H7 (cell line): ENCODE data around the gene SECTM1. TPM values are rescaled to one million over a fixed set of nuclear protein-coding genes. Genes with fewer than 3 reads are reported as not detected.

ENCODE experiments used
- DNase-seq: peaks from one replicate; pipeline ENCODE4 v3.0.0; 2012
- H3K27me3 ChIP-seq: 2 replicates; pipeline ENCODE4 v1.6.0; 2011; ENCODE audit warnings: mild to moderate bottlenecking, low read length; ENCODE audit not compliant: control insufficient read depth, insufficient read depth
- H3K36me3 ChIP-seq: replicated peaks from 2 replicates; pipeline ENCODE4 v1.5.1; 2011; ENCODE audit warnings: low read length; ENCODE audit not compliant: control insufficient read depth, insufficient read depth
- H3K4me3 ChIP-seq: 2 replicates; pipeline ENCODE4 v1.5.1; 2011; ENCODE audit warnings: low read depth, mild to moderate bottlenecking, control low read depth, low read length, moderate library complexity; ENCODE audit not compliant: insufficient read depth
- total RNA-seq: library from RNA; depleted of rRNA; stranded (reverse); fragments of >200 nt; shearing (Covaris generic); gene quantifications from 2 replicates; pipeline ENCODE4 v1.2.3, GENCODE V29; 2014

The SECTM1 gene
- total RNA-seq, 1 experiment from 2014 or later, result 0.94 TPM

GRCh38 chr17:82283208-82283749 is 50.3 kb downstream of the SECTM1 start:
- Histone ChIP-seq H3K36me3 (no peaks in the 10 kb centered on the region), H3K4me3 (no peak overlapping the region), H3K27me3 (no peaks in the 10 kb centered on the region)
- no peak for DNase-seq

- DNase-seq, result no peak
- Histone ChIP-seq H3K36me3 (no peaks in the 10 kb centered on the region), H3K4me3 (no peak overlapping the region), H3K27me3 (no peaks in the 10 kb centered on the region)
These were observed 51.0 kb downstream of the SECTM1 start for GRCh38 chr17:82282239-82283207.

- H3K36me3 ChIP-seq, result no peaks in the 10 kb centered on the region
- no peak overlapping the region for H3K4me3 ChIP-seq
- H3K27me3 ChIP-seq, result no peaks in the 10 kb centered on the region
- DNase-seq, result no peak
These were observed 51.9 kb downstream of the SECTM1 start for GRCh38 chr17:82281502-82282238.

DNA sequence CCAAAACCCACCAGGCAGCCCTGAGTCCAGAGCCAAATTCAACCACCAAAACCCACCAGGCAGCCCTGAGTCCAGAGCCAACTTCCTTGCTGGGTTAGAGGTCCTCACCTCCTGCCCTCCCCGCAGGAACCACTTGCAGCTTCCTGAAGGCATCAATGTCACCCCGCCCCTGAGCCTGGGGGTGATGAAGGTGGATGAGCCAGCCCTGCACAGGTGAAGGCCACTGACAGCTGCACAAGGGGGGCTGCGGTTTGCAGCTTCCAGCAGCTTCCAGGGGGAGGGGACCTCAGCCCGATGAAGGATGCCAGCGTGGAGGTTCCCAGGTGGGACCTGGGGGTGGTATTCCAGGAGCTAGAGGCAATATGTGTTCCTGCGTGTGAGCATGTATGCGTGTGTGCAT is 52.5 kb downstream of the SECTM1 start:
- DNase-seq, result peak; percentile 58
- Histone ChIP-seq H3K4me3 (no peak overlapping the region), H3K36me3 (no peaks in the 10 kb centered on the region), H3K27me3 (no peaks in the 10 kb centered on the region)

DNA sequence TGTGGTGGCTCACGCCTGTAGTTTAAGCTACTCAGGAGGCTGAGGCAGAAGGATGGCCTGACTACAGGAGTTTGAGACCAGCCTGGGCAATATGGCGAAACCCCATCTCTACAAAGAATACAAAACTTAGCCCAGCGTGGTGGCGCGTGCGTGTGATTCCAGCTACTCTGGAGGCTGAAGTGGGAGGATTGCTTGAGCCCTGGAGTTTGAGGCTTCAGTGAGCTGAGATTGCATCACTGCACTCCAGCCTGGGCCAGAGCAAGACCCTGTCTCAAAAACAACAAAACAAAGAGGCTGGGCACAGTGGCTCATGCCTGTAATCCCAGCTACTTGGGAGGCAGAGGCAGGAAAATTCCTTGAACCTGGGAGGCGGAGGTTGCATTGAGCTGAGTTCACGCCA is 53.0 kb downstream of the SECTM1 start:
- no peaks in the 10 kb centered on the region for H3K27me3 ChIP-seq
- no peaks in the 10 kb centered on the region for H3K36me3 ChIP-seq
- DNase-seq, result no peak
- no peak overlapping the region for H3K4me3 ChIP-seq

GRCh38 chr17:82278786-82279391 is 54.7 kb downstream of the SECTM1 start:
- no peaks in the 10 kb centered on the region for H3K36me3 ChIP-seq
- no peaks in the 10 kb centered on the region for H3K27me3 ChIP-seq
- no peak overlapping the region for H3K4me3 ChIP-seq
- peak; percentile 50 for DNase-seq

DNA sequence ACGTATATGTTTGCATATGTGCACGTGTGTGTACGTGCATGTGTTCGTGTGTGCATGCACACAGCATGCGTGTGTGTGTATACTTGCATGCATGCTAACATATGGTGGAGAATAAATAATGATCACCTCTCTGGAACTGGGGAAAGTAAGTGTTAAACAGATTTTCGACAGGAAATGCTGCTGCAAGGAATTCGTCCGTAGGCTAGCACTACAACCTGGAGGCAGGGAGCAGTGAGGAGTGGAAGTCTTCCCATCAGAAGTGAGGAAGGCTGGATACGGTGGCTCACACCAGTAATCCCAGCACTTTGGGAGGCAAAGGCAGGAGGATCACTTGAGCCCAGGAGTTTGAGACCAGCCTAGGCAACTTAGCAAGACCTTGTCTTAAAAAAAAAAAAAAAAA is 55.3 kb downstream of the SECTM1 start:
- no peak for DNase-seq
- no peak overlapping the region for H3K4me3 ChIP-seq
- no peaks in the 10 kb centered on the region for H3K36me3 ChIP-seq
- no peaks in the 10 kb centered on the region for H3K27me3 ChIP-seq

DNA sequence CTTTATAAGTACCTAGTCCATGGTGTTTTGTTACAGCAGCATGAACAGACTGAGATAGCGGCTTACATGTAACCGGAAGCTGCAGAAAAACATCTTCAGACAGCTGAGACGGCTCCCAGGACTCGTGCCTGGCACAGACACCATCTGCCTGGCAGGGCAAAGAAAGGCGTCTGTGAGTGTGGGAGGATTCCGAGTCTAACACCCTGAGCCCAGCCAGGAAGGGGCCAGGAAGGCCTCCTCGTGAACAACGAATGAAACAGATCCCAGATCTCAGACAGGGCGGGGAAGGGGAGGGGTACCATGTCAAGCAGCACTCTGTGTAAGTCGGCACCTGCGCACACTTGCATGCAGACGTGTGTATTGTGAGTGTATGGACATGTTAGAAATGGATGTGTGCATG is 55.7 kb downstream of the SECTM1 start:
- no peak overlapping the region for H3K4me3 ChIP-seq
- no peak for DNase-seq

GRCh38 chr17:82276938-82277337 is 56.6 kb downstream of the SECTM1 start:
- DNase-seq, result no peak
- H3K4me3 ChIP-seq, result no peak overlapping the region
- H3K36me3 ChIP-seq, result no peaks in the 10 kb centered on the region
- H3K27me3 ChIP-seq, result no peaks in the 10 kb centered on the region

More for the DNA sequence above, 55.7 kb downstream of the SECTM1 start:
- Histone ChIP-seq H3K36me3 (no peaks in the 10 kb centered on the region), H3K27me3 (no peaks in the 10 kb centered on the region)

DNA sequence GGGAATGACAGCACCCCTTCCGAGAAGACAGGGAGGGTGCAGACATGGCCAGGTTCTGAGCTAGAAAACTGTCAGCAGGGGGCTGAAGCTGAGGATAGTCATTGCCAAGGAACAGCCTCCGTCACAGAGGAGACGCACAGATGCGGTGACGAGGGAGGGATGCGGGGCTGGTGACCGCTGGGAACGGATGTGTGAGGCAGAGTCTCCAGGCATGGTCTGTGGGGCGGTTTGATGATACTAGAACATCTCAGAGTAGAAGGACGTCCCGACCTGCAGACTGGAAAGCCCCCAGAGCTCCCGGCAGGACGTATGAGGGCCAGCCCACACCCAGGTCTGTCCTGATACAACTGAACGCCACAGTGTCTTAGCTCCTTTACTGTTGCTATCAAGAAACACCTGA is 58.2 kb downstream of the SECTM1 start:
- Histone ChIP-seq H3K27me3 (no peaks in the 10 kb centered on the region), H3K4me3 (no peak overlapping the region), H3K36me3 (peaks cover 9% of the 10 kb centered on the region)
- DNase-seq, result no peak

DNA sequence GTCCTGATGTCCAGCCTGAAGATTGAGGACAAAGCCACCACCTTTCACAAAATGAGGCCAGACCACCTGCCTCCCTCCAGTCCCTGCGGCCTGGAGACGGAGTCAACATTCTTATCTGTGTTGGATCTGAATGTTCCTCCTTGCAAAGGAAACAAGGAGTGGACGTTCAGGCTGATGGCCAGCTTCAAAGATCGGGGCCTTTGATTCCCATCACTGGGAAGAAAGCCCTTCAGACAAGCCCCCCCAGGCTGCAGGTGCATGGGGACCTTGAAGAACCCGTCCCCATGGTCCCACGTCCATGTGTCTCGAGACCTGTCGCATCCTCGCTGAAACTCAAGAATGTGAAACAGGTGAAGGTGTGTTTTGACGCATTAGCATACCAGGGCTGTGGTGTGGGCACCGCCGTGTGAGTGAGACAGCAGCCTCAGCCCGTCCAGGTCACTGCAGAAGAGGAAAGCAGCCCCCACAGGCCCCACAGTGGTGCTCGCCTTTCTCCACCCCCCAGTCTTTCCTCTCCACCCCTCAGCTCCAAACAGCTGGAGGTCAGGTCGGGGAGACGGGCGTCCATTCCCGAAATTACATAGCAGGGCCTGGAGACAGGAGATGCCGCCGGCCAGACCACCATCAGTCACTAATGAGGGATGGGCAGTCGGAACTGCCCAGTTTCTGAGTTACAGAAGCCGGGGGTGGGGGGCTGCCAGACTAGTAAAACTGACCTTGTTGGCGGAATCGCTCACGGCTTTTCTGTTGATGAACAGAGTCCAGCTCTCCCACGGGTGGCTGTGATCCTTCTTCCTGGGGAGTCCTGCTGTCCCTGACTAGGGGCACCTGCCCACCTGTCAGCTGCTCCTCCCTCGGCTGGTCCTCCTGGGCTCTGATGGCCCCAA is 59.2 kb downstream of the SECTM1 start:
- DNase-seq, result peak; percentile 50
- Histone ChIP-seq H3K27me3 (no peaks in the 10 kb centered on the region), H3K36me3 (peaks cover 10% of the 10 kb centered on the region), H3K4me3 (peak overlapping the region; percentile 52)

DNA sequence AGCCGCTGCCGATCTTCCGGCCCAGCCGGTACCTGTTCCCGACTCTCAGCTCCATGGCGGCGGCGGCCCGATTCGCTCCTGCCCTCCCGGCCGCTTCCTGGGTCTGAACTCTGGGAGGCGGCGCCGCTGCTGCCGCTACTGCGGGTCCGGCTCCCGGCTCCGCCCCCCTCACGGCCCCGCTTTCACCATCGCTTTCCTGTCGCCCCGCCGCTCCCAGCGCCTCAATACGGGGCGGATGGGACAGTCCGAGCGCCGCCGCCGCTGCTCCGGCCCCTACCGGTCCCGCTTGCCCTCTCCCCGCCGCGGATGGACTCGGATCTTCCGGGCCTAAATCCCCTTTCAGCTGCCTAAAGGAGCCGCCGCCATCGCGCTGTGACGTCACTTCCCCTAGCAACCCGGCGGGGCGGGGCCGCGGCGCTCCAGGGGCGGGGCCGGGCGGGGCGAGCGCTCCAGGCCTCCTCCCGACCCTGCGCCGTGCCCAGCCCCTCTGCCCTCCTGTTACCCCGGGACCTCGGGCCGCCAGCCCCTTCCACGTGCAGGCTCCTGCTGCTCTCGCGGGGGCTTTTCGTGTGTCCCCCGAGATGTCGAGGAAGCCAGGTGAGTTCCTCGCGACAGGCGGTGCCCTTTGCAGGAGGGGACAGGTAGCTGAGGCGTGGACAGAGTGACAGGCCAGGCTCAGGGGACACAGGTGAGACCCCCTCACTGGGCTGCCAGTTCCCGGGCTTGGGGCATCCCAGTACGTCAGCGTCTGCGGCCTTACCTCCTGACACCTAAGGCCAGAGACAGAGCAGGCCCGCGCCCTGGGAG is 60.0 kb downstream of the SECTM1 start, which contains the start of gene CSNK1D:
Gene CSNK1D, minus strand, starts transcription at position 374 of the 807 bp plus-strand sequence. Its CDS starts 319 bp downstream, at position 55.
- Histone ChIP-seq H3K36me3 (peaks cover 10% of the 10 kb centered on the region), H3K27me3 (no peaks in the 10 kb centered on the region), H3K4me3 (peak within 1 kb of the TSS; percentile 52)
- peak; percentile 100 for DNase-seq
